ENCODE measurements around the gene FRYL. TPM values are rescaled to one million over a fixed set of nuclear protein-coding genes. Genes with fewer than 3 reads are reported as not detected.

The FRYL gene
- total and polyA plus RNA-seq, 2 of the 8 experiments (the other 6 are each of a cell fraction or from before 2014, with no cell fraction given) = 8.0 to 36.5 TPM

DNA sequence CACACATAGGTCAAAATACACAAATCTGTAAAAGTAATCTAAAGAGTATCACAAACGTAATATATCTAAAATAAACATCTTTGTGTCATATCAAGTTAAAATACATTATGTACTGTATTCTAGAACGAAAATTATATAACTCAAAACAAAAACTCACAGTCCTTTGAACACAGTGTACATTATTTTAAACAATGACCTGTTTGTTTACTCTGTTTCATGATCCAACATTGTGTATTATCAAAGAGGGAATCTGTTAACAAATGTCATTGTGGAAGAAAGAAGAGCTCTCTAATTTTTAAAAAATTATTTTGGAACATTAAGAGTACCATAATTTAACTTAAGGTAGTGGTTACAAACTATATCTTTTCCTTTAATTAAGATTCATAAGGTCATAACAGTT lies 144.1 kb downstream of the FRYL start (continued):
- no peak for TF ChIP-seq RFX5 (IDR thresholded peaks at IDR 0.05; ENCODE audit: borderline replicate concordance, low read depth, low read length)
- no peak for TF ChIP-seq SIN3A (conservative IDR thresholded peaks at IDR 0.05 in 1 of 2, IDR thresholded peaks at IDR 0.05 in 1 of 2; ENCODE audit: low read depth in 1 of 2, low read length in 2 of 2)
- TF ChIP-seq RAD21 (IDR thresholded peaks at IDR 0.05 in 1 of 2, conservative IDR thresholded peaks at IDR 0.05 in 1 of 2; ENCODE audit: low read depth in 2 of 2, low read length in 2 of 2) = no peak
- TF ChIP-seq, protein P1, sequence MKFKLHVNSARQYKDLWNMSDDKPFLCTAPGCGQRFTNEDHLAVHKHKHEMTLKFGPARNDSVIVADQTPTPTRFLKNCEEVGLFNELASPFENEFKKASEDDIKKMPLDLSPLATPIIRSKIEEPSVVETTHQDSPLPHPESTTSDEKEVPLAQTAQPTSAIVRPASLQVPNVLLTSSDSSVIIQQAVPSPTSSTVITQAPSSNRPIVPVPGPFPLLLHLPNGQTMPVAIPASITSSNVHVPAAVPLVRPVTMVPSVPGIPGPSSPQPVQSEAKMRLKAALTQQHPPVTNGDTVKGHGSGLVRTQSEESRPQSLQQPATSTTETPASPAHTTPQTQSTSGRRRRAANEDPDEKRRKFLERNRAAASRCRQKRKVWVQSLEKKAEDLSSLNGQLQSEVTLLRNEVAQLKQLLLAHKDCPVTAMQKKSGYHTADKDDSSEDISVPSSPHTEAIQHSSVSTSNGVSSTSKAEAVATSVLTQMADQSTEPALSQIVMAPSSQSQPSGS (IDR thresholded peaks at IDR 0.05; ENCODE audit: low read length) = no peak
- TF ChIP-seq CREB1 (IDR thresholded peaks at IDR 0.05) = no peak
- TF ChIP-seq BACH1 (IDR thresholded peaks at IDR 0.05; ENCODE audit: low read length) = no peak

Measured in H1 (cell line).